Measurements from ENCODE around the gene FHOD1.

FHOD1 gene

DNA sequence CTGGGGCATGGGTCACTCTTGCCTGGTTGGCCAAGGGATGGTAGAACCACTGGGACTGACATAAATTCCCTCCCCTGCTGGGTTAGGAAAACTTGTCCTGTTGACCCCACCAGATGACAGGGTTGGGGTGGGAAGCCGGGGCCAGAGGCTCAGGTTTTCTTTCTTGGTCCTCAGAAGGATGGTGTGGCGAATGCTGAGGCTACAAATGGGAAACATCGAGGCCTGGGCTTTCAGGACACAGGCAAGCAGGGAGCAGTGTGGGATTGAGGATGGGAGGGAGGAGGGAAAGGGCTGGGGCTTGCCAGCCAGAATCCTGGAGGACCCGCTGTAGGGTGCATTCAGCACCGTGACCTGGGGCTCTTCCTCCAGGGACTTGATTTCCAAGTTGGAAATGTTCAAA is 17.6 kb upstream of the FHOD1 start:
- peaks cover 2% of the 10 kb centered on the region for H3K36me3 Mint-ChIP-seq (ENCODE audit: low read depth)
- no peak overlapping the region for H3K27ac Mint-ChIP-seq
- H3K27me3 Mint-ChIP-seq (ENCODE audit: low read depth) = no peaks in the 10 kb centered on the region
- H3K4me3 Mint-ChIP-seq = no peak overlapping the region
- H3K4me1 Mint-ChIP-seq (ENCODE audit: low read depth) = peaks cover 5% of the 10 kb centered on the region
- DNase-seq (ENCODE audit: low spot score) = no peak
- no peaks in the 10 kb centered on the region for H3K9me3 Mint-ChIP-seq

- Mint-ChIP-seq H3K27me3 (ENCODE audit: low read depth) (no peaks in the 10 kb centered on the region), H3K4me3 (no peak overlapping the region), H3K4me1 (ENCODE audit: low read depth) (peaks cover 5% of the 10 kb centered on the region), H3K36me3 (ENCODE audit: low read depth) (peaks cover 2% of the 10 kb centered on the region), H3K9me3 (no peaks in the 10 kb centered on the region), H3K27ac (no peak overlapping the region)
- DNase-seq (ENCODE audit: low spot score) = no peak
Observed at GRCh38 chr16:67264277-67264676, 17.0 kb upstream of the FHOD1 start.

DNA sequence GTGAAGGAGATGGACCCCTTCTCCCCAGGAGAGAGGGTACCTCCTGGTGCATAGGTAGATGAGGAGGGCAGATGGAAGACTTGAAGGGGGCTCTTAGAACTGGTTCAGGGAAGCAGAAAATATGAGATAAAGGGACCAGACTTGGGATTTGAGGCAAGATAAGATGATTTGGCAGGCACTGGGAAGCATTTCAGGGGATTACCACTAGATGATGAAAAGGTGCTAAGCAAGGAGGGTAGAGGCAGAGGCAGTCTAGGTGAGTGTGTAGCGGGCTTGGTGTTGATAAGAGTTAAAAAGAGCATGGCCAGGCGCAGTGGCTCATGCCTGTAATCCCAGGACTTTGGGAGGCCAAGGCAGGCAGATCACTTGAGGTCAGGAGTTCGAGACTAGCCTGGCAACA is 15.9 kb upstream of the FHOD1 start:
- H3K27me3 Mint-ChIP-seq (ENCODE audit: low read depth) = no peaks in the 10 kb centered on the region
- H3K27ac Mint-ChIP-seq = no peak overlapping the region
- no peaks in the 10 kb centered on the region for H3K9me3 Mint-ChIP-seq
- DNase-seq (ENCODE audit: low spot score) = no peak
- H3K36me3 Mint-ChIP-seq (ENCODE audit: low read depth) = peaks cover 2% of the 10 kb centered on the region
- peaks cover 5% of the 10 kb centered on the region for H3K4me1 Mint-ChIP-seq (ENCODE audit: low read depth)
- H3K4me3 Mint-ChIP-seq = no peak overlapping the region

GRCh38 chr16:67260426-67261063 is 13.3 kb upstream of the FHOD1 start:
- Mint-ChIP-seq H3K36me3 (ENCODE audit: low read depth) (peaks cover 2% of the 10 kb centered on the region), H3K4me3 (no peak overlapping the region)

GRCh38 chr16:67259705-67260104 is 12.4 kb upstream of the FHOD1 start:
- Mint-ChIP-seq H3K4me1 (ENCODE audit: low read depth) (peaks cover 5% of the 10 kb centered on the region), H3K36me3 (ENCODE audit: low read depth) (peaks cover 2% of the 10 kb centered on the region), H3K4me3 (no peak overlapping the region), H3K9me3 (no peaks in the 10 kb centered on the region), H3K27me3 (ENCODE audit: low read depth) (no peaks in the 10 kb centered on the region), H3K27ac (no peak overlapping the region)
- no peak for DNase-seq (ENCODE audit: low spot score)

More at GRCh38 chr16:67260426-67261063, 13.3 kb upstream of the FHOD1 start:
- DNase-seq (ENCODE audit: low spot score) = no peak
- Mint-ChIP-seq H3K4me1 (ENCODE audit: low read depth) (peaks cover 5% of the 10 kb centered on the region), H3K27me3 (ENCODE audit: low read depth) (no peaks in the 10 kb centered on the region), H3K27ac (peak overlapping the region; percentile 29), H3K9me3 (no peaks in the 10 kb centered on the region)

- H3K4me1 Mint-ChIP-seq (ENCODE audit: low read depth) = peaks cover 5% of the 10 kb centered on the region
- H3K27me3 Mint-ChIP-seq (ENCODE audit: low read depth) = no peaks in the 10 kb centered on the region
- H3K9me3 Mint-ChIP-seq = no peaks in the 10 kb centered on the region
- peaks cover 2% of the 10 kb centered on the region for H3K36me3 Mint-ChIP-seq (ENCODE audit: low read depth)
- DNase-seq (ENCODE audit: low spot score) = no peak
- H3K4me3 Mint-ChIP-seq = no peak overlapping the region
- no peak overlapping the region for H3K27ac Mint-ChIP-seq
Observed at GRCh38 chr16:67258161-67258835, 11.0 kb upstream of the FHOD1 start.

GRCh38 chr16:67257486-67258160 is 10.3 kb upstream of the FHOD1 start:
- DNase-seq (ENCODE audit: low spot score) = no peak
- peaks cover 2% of the 10 kb centered on the region for H3K36me3 Mint-ChIP-seq (ENCODE audit: low read depth)
- H3K27ac Mint-ChIP-seq = no peak overlapping the region
- no peaks in the 10 kb centered on the region for H3K9me3 Mint-ChIP-seq
- no peak overlapping the region for H3K4me3 Mint-ChIP-seq
- peaks cover 5% of the 10 kb centered on the region for H3K4me1 Mint-ChIP-seq (ENCODE audit: low read depth)
- no peaks in the 10 kb centered on the region for H3K27me3 Mint-ChIP-seq (ENCODE audit: low read depth)

GRCh38 chr16:67256701-67257230 is 9.5 kb upstream of the FHOD1 start:
- Mint-ChIP-seq H3K9me3 (no peaks in the 10 kb centered on the region), H3K36me3 (ENCODE audit: low read depth) (peaks cover 2% of the 10 kb centered on the region), H3K27me3 (ENCODE audit: low read depth) (no peaks in the 10 kb centered on the region), H3K4me3 (no peak overlapping the region), H3K4me1 (ENCODE audit: low read depth) (peaks cover 5% of the 10 kb centered on the region), H3K27ac (no peak overlapping the region)
- DNase-seq (ENCODE audit: low spot score) = no peak

GRCh38 chr16:67255553-67256221 is 8.4 kb upstream of the FHOD1 start:
- peaks cover 3% of the 10 kb centered on the region for H3K4me1 Mint-ChIP-seq (ENCODE audit: low read depth)
- no peak for DNase-seq (ENCODE audit: low spot score)
- no peak overlapping the region for H3K27ac Mint-ChIP-seq
- no peaks in the 10 kb centered on the region for H3K27me3 Mint-ChIP-seq (ENCODE audit: low read depth)
- H3K4me3 Mint-ChIP-seq = no peak overlapping the region
- H3K36me3 Mint-ChIP-seq (ENCODE audit: low read depth) = peaks cover 2% of the 10 kb centered on the region
- no peaks in the 10 kb centered on the region for H3K9me3 Mint-ChIP-seq

GRCh38 chr16:67254801-67255552 is 7.7 kb upstream of the FHOD1 start:
- no peaks in the 10 kb centered on the region for H3K9me3 Mint-ChIP-seq
- H3K4me1 Mint-ChIP-seq (ENCODE audit: low read depth) = no peaks in the 10 kb centered on the region
- H3K4me3 Mint-ChIP-seq = no peak overlapping the region
- peaks cover 4% of the 10 kb centered on the region for H3K27me3 Mint-ChIP-seq (ENCODE audit: low read depth)
- H3K27ac Mint-ChIP-seq = no peak overlapping the region
- DNase-seq (ENCODE audit: low spot score) = no peak
- no peaks in the 10 kb centered on the region for H3K36me3 Mint-ChIP-seq (ENCODE audit: low read depth)

DNA sequence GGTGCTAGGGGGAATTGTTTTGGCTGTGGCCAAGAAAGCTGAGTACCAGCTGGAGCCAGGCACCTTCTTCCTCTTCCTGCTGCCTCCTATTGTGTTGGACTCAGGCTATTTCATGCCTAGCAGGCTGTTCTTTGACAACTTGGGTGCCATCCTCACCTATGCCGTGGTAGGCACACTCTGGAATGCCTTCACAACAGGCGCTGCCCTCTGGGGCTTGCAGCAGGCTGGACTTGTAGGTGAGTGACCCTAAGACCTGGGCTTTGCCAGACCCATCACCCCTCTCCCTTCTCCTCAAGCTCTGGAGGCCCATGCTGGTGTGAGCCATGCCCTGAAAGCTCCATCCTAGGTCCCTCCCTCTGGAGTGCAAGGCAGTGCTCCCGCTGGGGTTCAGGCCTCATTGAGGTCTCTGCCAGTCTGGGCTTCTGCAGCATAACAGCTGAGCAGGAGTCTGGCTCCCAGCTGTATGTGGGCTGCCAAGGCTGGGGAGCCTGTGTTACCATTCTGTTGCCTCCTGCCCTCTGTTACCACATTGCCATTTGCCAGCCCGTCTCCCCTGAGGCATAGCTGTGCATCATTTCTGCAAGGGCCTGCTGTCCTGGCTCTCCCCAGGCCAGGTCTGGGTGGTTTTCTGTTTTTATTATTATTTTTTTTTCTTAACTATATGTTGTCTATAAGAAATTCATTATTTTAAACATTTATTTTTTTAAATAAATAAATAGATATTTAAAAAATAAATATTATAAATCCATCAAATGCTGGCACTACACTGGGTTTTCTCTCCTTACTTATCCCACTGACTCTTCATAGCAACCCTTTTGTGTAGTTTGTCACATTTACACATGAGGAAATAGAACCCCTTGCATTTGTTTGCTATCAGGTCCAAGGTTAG is 5.6 kb upstream of the FHOD1 start:
- Mint-ChIP-seq H3K9me3 (no peaks in the 10 kb centered on the region), H3K27me3 (ENCODE audit: low read depth) (peaks cover 12% of the 10 kb centered on the region), H3K4me1 (ENCODE audit: low read depth) (peaks cover 11% of the 10 kb centered on the region), H3K36me3 (ENCODE audit: low read depth) (no peaks in the 10 kb centered on the region), H3K4me3 (no peak overlapping the region), H3K27ac (no peak overlapping the region)
- no peak for DNase-seq (ENCODE audit: low spot score)

GRCh38 chr16:67250045-67250327 is 2.7 kb upstream of the FHOD1 start:
- Mint-ChIP-seq H3K4me3 (peak overlapping the region; percentile 76), H3K27me3 (ENCODE audit: low read depth) (peaks cover 16% of the 10 kb centered on the region), H3K9me3 (no peaks in the 10 kb centered on the region), H3K36me3 (ENCODE audit: low read depth) (no peaks in the 10 kb centered on the region), H3K4me1 (ENCODE audit: low read depth) (peaks cover 21% of the 10 kb centered on the region), H3K27ac (no peak overlapping the region)
- DNase-seq (ENCODE audit: low spot score) = no peak

Data from T-helper 2 cell treated with Interferon-gamma antibody and Interleukin-4, amounts not matched to agents 5 μg/mL and 100 μg/mL, for 36 hours (primary cell).